GM12892 (cell line): ENCODE measurements around the gene CTBP2.

ENCODE experiments used
- POLR2A ChIP-seq: IDR thresholded peaks from 2 replicates; pipeline ENCODE4 v1.6.1; 2011; ENCODE audit warnings: low read depth, low read length, control low read depth
- POLR2AphosphoS5 ChIP-seq: IDR thresholded peaks from 2 replicates; pipeline ENCODE4 v1.6.1; 2011; ENCODE audit warnings: low read depth, low read length, control low read depth

DNA sequence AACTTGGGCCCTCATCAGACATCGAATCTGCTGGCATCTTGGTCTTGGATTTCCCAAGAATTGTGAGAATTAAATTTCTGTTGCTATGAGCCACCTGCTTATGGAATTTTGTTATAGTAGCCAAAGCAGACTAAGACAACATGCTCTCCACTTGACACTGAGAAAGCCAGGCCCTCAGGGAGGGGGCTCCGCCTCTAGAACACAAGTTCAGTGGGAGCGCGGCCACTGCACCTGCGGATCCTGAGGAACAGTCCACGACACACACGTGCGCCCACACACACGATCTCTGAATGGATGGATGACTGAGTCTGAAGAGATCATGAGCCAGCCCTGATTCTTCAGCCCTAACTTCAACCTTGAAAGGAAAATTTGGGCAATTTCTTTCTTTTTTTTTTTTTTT, 73.7 kb downstream of the CTBP2 start:
- no peak for TF ChIP-seq POLR2AphosphoS5
- TF ChIP-seq POLR2A, result no peak
